NT2/D1 (cell line): Measurements from ENCODE around the gene NSG2.

Source experiments
- DNase-seq: peaks from one replicate; pipeline ENCODE4 v3.0.0-alpha.2; 2011; ENCODE audit warnings: low read depth, low spot score
- H3K27me3 ChIP-seq: 2 replicates; pipeline ENCODE4 v1.6.0; 2011; ENCODE audit warnings: mild to moderate bottlenecking; ENCODE audit not compliant: insufficient read length, insufficient read depth
- H3K36me3 ChIP-seq: 2 replicates; pipeline ENCODE4 v1.6.1; 2011; ENCODE audit warnings: mild to moderate bottlenecking, low read length, mixed read lengths; ENCODE audit not compliant: insufficient read depth, insufficient read length
- H3K4me1 ChIP-seq: 2 replicates; pipeline ENCODE4 v1.5.1; 2011; ENCODE audit not compliant: insufficient read depth, insufficient read length
- H3K4me3 ChIP-seq: 2 replicates; pipeline ENCODE4 v1.5.1; 2011; ENCODE audit warnings: low read depth; ENCODE audit not compliant: insufficient read length
- H3K9ac ChIP-seq: 2 replicates; pipeline ENCODE4 v1.6.0; 2011; ENCODE audit warnings: low read depth; ENCODE audit not compliant: insufficient read length
- H3K9me3 ChIP-seq: 2 replicates; pipeline ENCODE4 v1.5.1; 2011; ENCODE audit warnings: mild to moderate bottlenecking, low read length; ENCODE audit not compliant: insufficient read depth
- SUZ12 ChIP-seq: IDR thresholded peaks from 2 replicates; pipeline ENCODE4 v1.6.1; 2011; ENCODE audit not compliant: insufficient read length, insufficient read depth; ENCODE audit errors: extremely low read depth
- YY1 ChIP-seq: IDR thresholded peaks from 2 replicates; pipeline ENCODE4 v1.6.1; 2011; ENCODE audit not compliant: insufficient read length, insufficient read depth
- ZNF274 ChIP-seq: IDR thresholded peaks from 2 replicates; pipeline ENCODE4 v1.6.1; 2011; ENCODE audit warnings: mild to moderate bottlenecking, low read depth, low read length

The NSG2 gene

GRCh38 chr5:174045470-174046025 lies at the start of gene NSG2:
Gene NSG2 (plus strand): TSS chr5:174045706. CDS start chr5:174046756, 1,050 bp downstream.
- DNase-seq = peak; percentile 89
- TF ChIP-seq ZNF274 (no peak), YY1 (no peak), SUZ12 (no peak)
- H3K9me3 ChIP-seq = no peaks in the 10 kb centered on the region
- no peak within 1 kb of the TSS for H3K4me3 ChIP-seq
- H3K9ac ChIP-seq = no peak within 1 kb of the TSS
- no peaks in the 10 kb centered on the region for H3K27me3 ChIP-seq
- peaks cover 1% of the 10 kb centered on the region for H3K4me1 ChIP-seq
- no peaks in the 10 kb centered on the region for H3K36me3 ChIP-seq

- TF ChIP-seq YY1 (no peak), ZNF274 (no peak), SUZ12 (no peak)
- Histone ChIP-seq H3K4me3 (no peak overlapping the region), H3K27me3 (no peaks in the 10 kb centered on the region), H3K36me3 (no peaks in the 10 kb centered on the region), H3K4me1 (no peaks in the 10 kb centered on the region), H3K9me3 (no peaks in the 10 kb centered on the region), H3K9ac (no peak overlapping the region)
- DNase-seq = no peak
Observed at GRCh38 chr5:173997331-173997730, 48.2 kb upstream of the NSG2 start.

- no peak overlapping the region for H3K4me3 ChIP-seq
- H3K4me1 ChIP-seq = no peaks in the 10 kb centered on the region
- TF ChIP-seq ZNF274 (no peak), YY1 (no peak), SUZ12 (no peak)
- no peak for DNase-seq
- H3K36me3 ChIP-seq = no peaks in the 10 kb centered on the region
- no peak overlapping the region for H3K9ac ChIP-seq
- H3K9me3 ChIP-seq = no peaks in the 10 kb centered on the region
- no peaks in the 10 kb centered on the region for H3K27me3 ChIP-seq
Observed at GRCh38 chr5:173998531-173998930, 47.0 kb upstream of the NSG2 start.

- Histone ChIP-seq H3K4me3 (no peak overlapping the region), H3K9ac (no peak overlapping the region), H3K36me3 (no peaks in the 10 kb centered on the region), H3K9me3 (no peaks in the 10 kb centered on the region), H3K27me3 (no peaks in the 10 kb centered on the region), H3K4me1 (no peaks in the 10 kb centered on the region)
- no peak for TF ChIP-seq YY1
- no peak for TF ChIP-seq SUZ12
- TF ChIP-seq ZNF274 = no peak
- DNase-seq = no peak
Observed at GRCh38 chr5:174000076-174000475, 45.4 kb upstream of the NSG2 start.

GRCh38 chr5:174003795-174004194 lies 41.7 kb upstream of the NSG2 start:
- H3K36me3 ChIP-seq = no peaks in the 10 kb centered on the region
- no peaks in the 10 kb centered on the region for H3K9me3 ChIP-seq
- no peaks in the 10 kb centered on the region for H3K4me1 ChIP-seq
- no peaks in the 10 kb centered on the region for H3K27me3 ChIP-seq
- no peak for TF ChIP-seq SUZ12
- no peak for TF ChIP-seq YY1
- no peak for TF ChIP-seq ZNF274
- no peak overlapping the region for H3K9ac ChIP-seq
- H3K4me3 ChIP-seq = no peak overlapping the region
- DNase-seq = no peak

- DNase-seq = no peak
- Histone ChIP-seq H3K27me3 (no peaks in the 10 kb centered on the region), H3K4me3 (no peak overlapping the region), H3K36me3 (no peaks in the 10 kb centered on the region), H3K9me3 (no peaks in the 10 kb centered on the region), H3K9ac (no peak overlapping the region), H3K4me1 (no peaks in the 10 kb centered on the region)
- no peak for TF ChIP-seq SUZ12
- TF ChIP-seq YY1 = no peak
- TF ChIP-seq ZNF274 = no peak
Observed at GRCh38 chr5:174008922-174009321, 36.6 kb upstream of the NSG2 start.

GRCh38 chr5:174010365-174010764 lies 35.1 kb upstream of the NSG2 start:
- no peak overlapping the region for H3K4me3 ChIP-seq
- no peak overlapping the region for H3K9ac ChIP-seq
- H3K27me3 ChIP-seq = no peaks in the 10 kb centered on the region
- no peak for TF ChIP-seq ZNF274
- TF ChIP-seq SUZ12 = no peak
- no peak for TF ChIP-seq YY1
- DNase-seq = no peak
- no peaks in the 10 kb centered on the region for H3K4me1 ChIP-seq
- H3K36me3 ChIP-seq = no peaks in the 10 kb centered on the region
- no peaks in the 10 kb centered on the region for H3K9me3 ChIP-seq
